HG02852 (cell line): ENCODE measurements around the gene NOL11.
"Not testable (repeated sequence)": the region's sequence is repeated elsewhere in the genome, so short reads cannot be mapped to it uniquely, and the experiment has no call there.

Experiments used
- ATAC-seq: cut with Tn5 transposase; IDR thresholded peaks from one replicate; pipeline ENCODE4 v1.9.1; 2021; ENCODE audit warnings: mild to moderate bottlenecking, moderate library complexity; ENCODE audit not compliant: unreplicated experiment

The NOL11 gene

GRCh38 chr17:67752160-67752559, 34.4 kb downstream of the NOL11 start:
- not testable (repeated sequence) for ATAC-seq

- no peak for ATAC-seq
Observed at GRCh38 chr17:67753026-67753425, 35.3 kb downstream of the NOL11 start.

GRCh38 chr17:67754001-67754400, 36.3 kb downstream of the NOL11 start:
- ATAC-seq: no peak

GRCh38 chr17:67754686-67755085, 37.0 kb downstream of the NOL11 start:
- not testable (repeated sequence) for ATAC-seq

- ATAC-seq: not testable (repeated sequence)
Observed at GRCh38 chr17:67756766-67757165, 39.0 kb downstream of the NOL11 start.

- no peak for ATAC-seq
Observed at GRCh38 chr17:67759355-67760171, 41.8 kb downstream of the NOL11 start.

- no peak for ATAC-seq
Observed at GRCh38 chr17:67765623-67766022, 47.9 kb downstream of the NOL11 start.

- no peak for ATAC-seq
Observed at GRCh38 chr17:67769231-67769630, 51.5 kb downstream of the NOL11 start.

- no peak for ATAC-seq
Observed at GRCh38 chr17:67770539-67770938, 52.8 kb downstream of the NOL11 start.

- ATAC-seq: no peak
Observed at GRCh38 chr17:67772679-67773078, 54.9 kb downstream of the NOL11 start.

- ATAC-seq: no peak
Observed at GRCh38 chr17:67773246-67773645, 55.5 kb downstream of the NOL11 start.

- no peak for ATAC-seq
Observed at GRCh38 chr17:67779098-67779672, 61.4 kb downstream of the NOL11 start.

GRCh38 chr17:67784364-67785121, 66.8 kb downstream of the NOL11 start:
- ATAC-seq: peak; percentile 45

GRCh38 chr17:67785122-67785477, 67.4 kb downstream of the NOL11 start:
- ATAC-seq: no peak

GRCh38 chr17:67785504-67785903, 67.8 kb downstream of the NOL11 start:
- ATAC-seq: no peak
